ENCODE results near the gene TMEM94. TPM values are rescaled to one million over a fixed set of nuclear protein-coding genes. Genes with fewer than 3 reads are reported as not detected.

TMEM94 gene
- total and polyA plus RNA-seq, 2 of the 4 experiments (the other 2 are of a cell fraction) = 8.4 to 64.7 TPM

DNA sequence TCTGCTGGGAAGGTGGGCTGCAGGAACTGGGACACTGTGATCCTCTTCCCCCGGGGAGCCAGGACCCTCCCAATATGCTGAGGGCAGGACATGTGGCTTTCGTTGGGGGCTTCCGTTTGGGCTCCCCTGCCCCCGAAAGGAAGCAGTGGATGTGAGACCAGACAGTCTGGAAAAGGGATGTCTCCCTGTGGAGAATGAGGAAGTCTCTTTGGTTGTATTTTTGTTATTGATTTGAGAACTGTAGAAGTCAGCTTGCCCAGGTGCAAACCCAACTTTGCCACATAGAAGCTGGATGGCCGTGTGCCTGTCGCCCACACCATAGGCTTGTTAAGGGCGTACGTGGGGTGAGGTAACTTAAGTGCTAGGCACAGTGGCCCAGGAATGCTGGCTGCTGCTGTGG is 87.8 kb downstream of the TMEM94 start:
- TF ChIP-seq MAZ (IDR thresholded peaks at IDR 0.05; ENCODE audit: borderline replicate concordance, low read depth, low read length) = no peak
- no peak for TF ChIP-seq RAD21 (IDR thresholded peaks at IDR 0.05; ENCODE audit: low read length)
- TF ChIP-seq POLR2A (IDR thresholded peaks at IDR 0.05; ENCODE audit: low read depth, low read length) = no peak
- no peak overlapping the region for H3K27ac ChIP-seq (ENCODE audit: insufficient read depth, low read length)
- no peak overlapping the region for H2BK120ac ChIP-seq (ENCODE audit: low read depth, low read length)
- no TSS peak for BruUV-seq (replicated peaks)
- H4K91ac ChIP-seq (ENCODE audit: insufficient read depth, low read depth, low read length) = no peak overlapping the region
- H3K9me1 ChIP-seq (ENCODE audit: insufficient read depth, low read length) = no peaks in the 10 kb centered on the region
- no peak overlapping the region for H3K4me2 ChIP-seq (ENCODE audit: low read depth, low read length)
- H2BK20ac ChIP-seq (ENCODE audit: low read depth, low read length) = no peak overlapping the region
- no peaks in the 10 kb centered on the region for H3K4me1 ChIP-seq (ENCODE audit: control insufficient read depth, insufficient read depth, low read length)
- no peak overlapping the region for H3K9ac ChIP-seq (ENCODE audit: low read depth, low read length)
- dilution Hi-C loops (cut with HindIII; ENCODE audit: low sequenced_read_pairs, unreplicated experiment) = no loop called here
- H4K5ac ChIP-seq (ENCODE audit: low read depth, low read length) = no peak overlapping the region
- ChIA-PET CTCF (no interaction called here), POLR2A (ENCODE audit: unreplicated experiment) (no interaction called here)
- H3K4me3 ChIP-seq (ENCODE audit: insufficient read depth, low read depth, low read length) = no peak overlapping the region
- no peaks in the 10 kb centered on the region for H4K20me1 ChIP-seq (ENCODE audit: insufficient read depth, low read length)
- H3K4ac ChIP-seq (ENCODE audit: low read depth, low read length) = no peak overlapping the region
- no peaks in the 10 kb centered on the region for H3K9me3 ChIP-seq (ENCODE audit: control insufficient read depth, insufficient read depth, low read length)
- ATAC-seq (ENCODE audit: low read depth) (no peak), DNase-seq (no peak)
- no peak overlapping the region for H3K56ac ChIP-seq (ENCODE audit: extremely low read depth, insufficient read depth, low read length)
- no peak overlapping the region for H2AK5ac ChIP-seq (ENCODE audit: low read depth, low read length)
- no peak overlapping the region for H3K18ac ChIP-seq (ENCODE audit: low read depth, low read length)
- H2BK15ac ChIP-seq (ENCODE audit: low read depth, low read length) = no peak overlapping the region
- no peaks in the 10 kb centered on the region for H3K36me3 ChIP-seq (ENCODE audit: control insufficient read depth, insufficient read depth, low read length)
- in situ Hi-C loops (cut with MboI; ENCODE audit: low sequenced_read_pairs) = no loop called here
- H3K79me1 ChIP-seq (ENCODE audit: low read depth in 1 of 2, low read length in 2 of 2) = no peaks in the 10 kb centered on the region
- peaks cover 63% of the 10 kb centered on the region for H3K27me3 ChIP-seq (ENCODE audit: control insufficient read depth, insufficient read depth, low read length)
- no peak overlapping the region for H2AK9ac ChIP-seq (replicated peaks; ENCODE audit: low read depth, low read length, poor library complexity)
- H3K23ac ChIP-seq (ENCODE audit: low read depth, low read length) = no peak overlapping the region
- H2BK5ac ChIP-seq (ENCODE audit: low read depth, low read length, poor library complexity, severe bottlenecking) = no peak overlapping the region
- H3K14ac ChIP-seq (replicated peaks; ENCODE audit: low read depth, low read length) = no peak overlapping the region
- no peak overlapping the region for H2AFZ ChIP-seq (replicated peaks; ENCODE audit: low read length, poor library complexity)
- no peak overlapping the region for H4K8ac ChIP-seq (ENCODE audit: low read depth in 2 of 2, low read length in 2 of 2)
- intact Hi-C loops (cut with micrococcal nuclease) = no loop called here
- no CpG with 5 or more reads among the region's 8 CpGs for WGBS, 2 experiments (ENCODE audit: extremely low coverage in 2 of 2, insufficient read length in 1 of 2)

Data from IMR-90 (cell line).